Fibroblast of lung (primary cell): ENCODE measurements around the gene DPH3. TPM values are rescaled to one million over a fixed set of nuclear protein-coding genes. Genes with fewer than 3 reads are reported as not detected.
A peak's percentile ranks its signal among the peaks of the same experiment; 100 is the strongest.

ENCODE experiments used
- DNase-seq, 2 donors: peaks; one replicate each; pipeline versions ENCODE4 v3.0.0 to v3.0.0-alpha.2; 2010; ENCODE audit warnings: low read depth in 2 of 2
- H2AFZ ChIP-seq: 2 replicates; pipeline ENCODE4 v1.5.1; 2012; ENCODE audit warnings: low read length, control low read depth, inconsistent platforms
- H3K27ac ChIP-seq: 2 replicates; pipeline ENCODE4 v1.5.1; 2011; ENCODE audit warnings: low read length, control low read depth; ENCODE audit not compliant: insufficient read depth
- H3K27me3 ChIP-seq: 2 replicates; pipeline ENCODE4 v1.5.1; 2011; ENCODE audit warnings: mild to moderate bottlenecking, low read length; ENCODE audit not compliant: control insufficient read depth, insufficient read depth
- H3K36me3 ChIP-seq: 2 replicates; pipeline ENCODE4 v1.5.1; 2011; ENCODE audit warnings: low read length; ENCODE audit not compliant: control insufficient read depth, insufficient read depth
- H3K4me1 ChIP-seq: 2 replicates; pipeline ENCODE4 v1.5.1; 2011; ENCODE audit warnings: low read length; ENCODE audit not compliant: control insufficient read depth, insufficient read depth; ENCODE audit errors: extremely low read depth
- H3K4me2 ChIP-seq: 2 replicates; pipeline ENCODE4 v1.5.1; 2011; ENCODE audit warnings: low read length, control low read depth; ENCODE audit not compliant: insufficient read depth; ENCODE audit errors: extremely low read depth
- H3K4me3 ChIP-seq, 4 experiments: fragments of 200-600 bp in 1 of 4; sonication (generic) in 1 of 4; replicated peaks in 1 of 4; 2 replicates each; pipeline ENCODE4 v1.5.1; 2011 to 2016; ENCODE audit warnings: low read length in 4 of 4, low read depth in 3 of 4, mild to moderate bottlenecking in 3 of 4, control low read depth in 2 of 4, inconsistent platforms in 1 of 4, mixed read lengths in 1 of 4; ENCODE audit not compliant: insufficient read depth in 1 of 4; ENCODE audit errors: control extremely low read depth in 1 of 4
- H3K79me2 ChIP-seq: 2 replicates; pipeline ENCODE4 v1.5.1; 2012; ENCODE audit warnings: mild to moderate bottlenecking, low read length, inconsistent platforms; ENCODE audit not compliant: control insufficient read depth, insufficient read depth
- H3K9ac ChIP-seq: 2 replicates; pipeline ENCODE4 v1.5.1; 2011; ENCODE audit warnings: mild to moderate bottlenecking, low read length, control low read depth; ENCODE audit not compliant: insufficient read depth
- H3K9me3 ChIP-seq: 2 replicates; pipeline ENCODE4 v1.5.1; 2012; ENCODE audit warnings: low read depth, low read length; ENCODE audit not compliant: control insufficient read depth, insufficient read depth
- H4K20me1 ChIP-seq: 2 replicates; pipeline ENCODE4 v1.5.1; 2011; ENCODE audit warnings: low read length; ENCODE audit not compliant: control insufficient read depth, insufficient read depth; ENCODE audit errors: extremely low read depth
- CTCF ChIP-seq, 2 donors: IDR thresholded peaks in 1 of 2; conservative IDR thresholded peaks in 1 of 2; 1 replicate in 1 of 2; 2 replicates in 1 of 2; pipeline ENCODE4 v1.5.1; 2011 to 2012; ENCODE audit warnings: low read length in 2 of 2, control low read depth in 1 of 2, inconsistent platforms in 1 of 2, low read depth in 1 of 2, mild to moderate bottlenecking in 1 of 2
- EZH2 ChIP-seq: IDR thresholded peaks from 2 replicates; pipeline ENCODE4 v1.5.1; 2012; ENCODE audit warnings: low read length, control low read depth, mild to moderate bottlenecking; ENCODE audit errors: missing control alignments
- polyA plus RNA-seq, 2 donors: library from polyadenylated mRNA; depleted of rRNA in 1 of 2; stranded (reverse) in 1 of 2; unstranded in 1 of 2; fragments of >200 nt; gene quantifications; 2 replicates each; pipeline ENCODE4 v1.2.1, GENCODE V29; 2011 to 2012; ENCODE audit warnings: missing spikeins in 1 of 2
- total RNA-seq: library from RNA; depleted of rRNA; stranded (reverse); fragments of >200 nt; gene quantifications from 2 replicates; pipeline ENCODE4 v1.2.1, GENCODE V29; 2014

Gene DPH3
- total and polyA plus RNA-seq, 2 donors (not counting 1 experiment from before 2014, with no cell fraction given): 28.1 to 28.2 TPM

GRCh38 chr3:16290827-16291196 lies 26.1 kb upstream of the DPH3 start:
- Histone ChIP-seq H3K36me3 (no peaks in the 10 kb centered on the region), H3K27ac (no peak overlapping the region), H3K4me2 (no peak overlapping the region), H3K27me3 (no peaks in the 10 kb centered on the region), H3K4me3 (no peak overlapping the region), H4K20me1 (no peaks in the 10 kb centered on the region), H3K9ac (no peak overlapping the region), H2AFZ (no peak overlapping the region), H3K9me3 (no peaks in the 10 kb centered on the region), H3K4me1 (no peaks in the 10 kb centered on the region), H3K79me2 (no peaks in the 10 kb centered on the region)
- TF ChIP-seq CTCF (conservative IDR thresholded peaks at IDR 0.05 in 1 of 2, IDR thresholded peaks at IDR 0.05 in 1 of 2; ENCODE audit: low read depth in 1 of 2, low read length in 2 of 2) (no peak), EZH2 (no peak)
- peak in 1 of 2 donors; percentile 60 for DNase-seq

GRCh38 chr3:16290007-16290826 lies 25.5 kb upstream of the DPH3 start:
- Histone ChIP-seq H3K4me2 (no peak overlapping the region), H3K79me2 (no peaks in the 10 kb centered on the region), H3K36me3 (no peaks in the 10 kb centered on the region), H3K27me3 (no peaks in the 10 kb centered on the region), H3K9me3 (no peaks in the 10 kb centered on the region), H3K9ac (no peak overlapping the region), H3K27ac (no peak overlapping the region), H2AFZ (no peak overlapping the region), H4K20me1 (no peaks in the 10 kb centered on the region), H3K4me3 (no peak overlapping the region), H3K4me1 (no peaks in the 10 kb centered on the region)
- peak; percentile 44 to 74 for DNase-seq
- TF ChIP-seq EZH2 (no peak), CTCF (conservative IDR thresholded peaks at IDR 0.05 in 1 of 2, IDR thresholded peaks at IDR 0.05 in 1 of 2; ENCODE audit: low read depth in 1 of 2, low read length in 2 of 2) (peak; percentile 68 to 85)

GRCh38 chr3:16289144-16289889 lies 24.6 kb upstream of the DPH3 start:
- H3K36me3 ChIP-seq: no peaks in the 10 kb centered on the region
- no peak overlapping the region for H3K9ac ChIP-seq
- H4K20me1 ChIP-seq: no peaks in the 10 kb centered on the region
- no peaks in the 10 kb centered on the region for H3K4me1 ChIP-seq
- TF ChIP-seq CTCF (conservative IDR thresholded peaks at IDR 0.05 in 1 of 2, IDR thresholded peaks at IDR 0.05 in 1 of 2; ENCODE audit: low read depth in 1 of 2, low read length in 2 of 2) (no peak), EZH2 (no peak)
- no peak overlapping the region for H2AFZ ChIP-seq
- no peaks in the 10 kb centered on the region for H3K27me3 ChIP-seq
- H3K4me3 ChIP-seq: no peak overlapping the region
- H3K27ac ChIP-seq: no peak overlapping the region
- no peaks in the 10 kb centered on the region for H3K9me3 ChIP-seq
- no peak overlapping the region for H3K4me2 ChIP-seq
- DNase-seq: peak in 1 of 2 donors; percentile 29
- H3K79me2 ChIP-seq: no peaks in the 10 kb centered on the region
